ENCODE measurements around the gene IFT172.

IFT172 gene

DNA sequence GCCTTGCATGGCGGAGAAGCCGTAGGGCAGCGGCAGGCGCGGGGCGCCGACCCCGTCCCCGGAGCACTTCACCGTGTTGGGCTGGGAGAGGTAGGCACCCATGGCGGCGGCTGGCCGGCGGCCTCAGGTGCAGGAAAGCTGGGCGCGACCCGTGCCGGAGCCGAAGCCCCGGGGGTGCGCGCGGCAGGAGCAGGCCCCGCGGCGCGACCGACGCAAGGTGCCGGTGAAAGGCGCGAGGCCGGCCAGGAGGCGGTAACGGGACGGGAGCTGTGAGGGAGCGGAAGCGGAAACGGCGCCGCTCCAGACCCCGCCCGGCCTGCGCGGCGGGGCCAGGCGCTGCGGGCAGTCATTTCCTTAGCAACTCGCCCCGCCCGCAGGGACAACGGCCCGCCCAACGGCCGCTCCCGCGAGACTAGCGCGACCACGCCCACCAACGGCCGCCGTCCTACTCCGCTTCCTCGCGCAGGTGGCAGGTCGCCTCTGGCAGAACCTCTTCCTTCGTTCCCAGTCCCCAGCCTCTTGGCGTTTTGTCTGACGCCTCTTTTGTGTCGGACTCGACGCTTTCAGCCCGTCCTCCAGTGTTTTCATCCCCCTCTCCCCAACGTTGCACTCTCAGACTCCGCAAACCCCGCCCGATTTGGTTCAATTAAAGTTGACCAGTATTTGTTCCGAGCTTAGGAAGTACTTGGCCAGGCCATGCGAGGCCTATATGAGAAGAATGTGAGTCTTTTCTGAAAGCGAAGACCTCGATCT is 80.0 kb downstream of the IFT172 start, which contains the start of gene PPM1G:
PPM1G (minus strand) TSS at position 271 of the 753 bp plus-strand sequence; CDS start at position 102, 169 bp downstream.
- H3K27ac ChIP-seq (ENCODE audit: low read depth, low read length) = peak within 1 kb of the TSS; percentile 70
- no peaks in the 10 kb centered on the region for H3K27me3 ChIP-seq (ENCODE audit: low read length)
- peak within 1 kb of the TSS; percentile 98 for H3K4me3 ChIP-seq (ENCODE audit: insufficient read depth, low read length, poor library complexity, severe bottlenecking)
- H3K36me3 ChIP-seq (ENCODE audit: low read length) = peaks cover 10% of the 10 kb centered on the region
- peak within 1 kb of the TSS; percentile 93 for H2AFZ ChIP-seq (ENCODE audit: low read depth, low read length, severe bottlenecking)
- H4K20me1 ChIP-seq (ENCODE audit: low read depth, low read length) = peaks cover 22% of the 10 kb centered on the region
- peak within 1 kb of the TSS; percentile 99 for H3K9ac ChIP-seq (ENCODE audit: low read length)
- H3K9me2 ChIP-seq (replicated peaks; ENCODE audit: insufficient read depth, low read length) = no peaks in the 10 kb centered on the region
- no peaks in the 10 kb centered on the region for H3K9me3 ChIP-seq (ENCODE audit: insufficient read depth, low read length)
- H3K4me2 ChIP-seq (ENCODE audit: low read depth, low read length, poor library complexity, severe bottlenecking) = peak within 1 kb of the TSS; percentile 100
- peaks cover 5% of the 10 kb centered on the region; the same call in 1 of the 2 replicates for H3F3A ChIP-seq (ENCODE audit: insufficient read depth)
- TF ChIP-seq, protein P1, sequence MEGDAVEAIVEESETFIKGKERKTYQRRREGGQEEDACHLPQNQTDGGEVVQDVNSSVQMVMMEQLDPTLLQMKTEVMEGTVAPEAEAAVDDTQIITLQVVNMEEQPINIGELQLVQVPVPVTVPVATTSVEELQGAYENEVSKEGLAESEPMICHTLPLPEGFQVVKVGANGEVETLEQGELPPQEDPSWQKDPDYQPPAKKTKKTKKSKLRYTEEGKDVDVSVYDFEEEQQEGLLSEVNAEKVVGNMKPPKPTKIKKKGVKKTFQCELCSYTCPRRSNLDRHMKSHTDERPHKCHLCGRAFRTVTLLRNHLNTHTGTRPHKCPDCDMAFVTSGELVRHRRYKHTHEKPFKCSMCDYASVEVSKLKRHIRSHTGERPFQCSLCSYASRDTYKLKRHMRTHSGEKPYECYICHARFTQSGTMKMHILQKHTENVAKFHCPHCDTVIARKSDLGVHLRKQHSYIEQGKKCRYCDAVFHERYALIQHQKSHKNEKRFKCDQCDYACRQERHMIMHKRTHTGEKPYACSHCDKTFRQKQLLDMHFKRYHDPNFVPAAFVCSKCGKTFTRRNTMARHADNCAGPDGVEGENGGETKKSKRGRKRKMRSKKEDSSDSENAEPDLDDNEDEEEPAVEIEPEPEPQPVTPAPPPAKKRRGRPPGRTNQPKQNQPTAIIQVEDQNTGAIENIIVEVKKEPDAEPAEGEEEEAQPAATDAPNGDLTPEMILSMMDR (IDR thresholded peaks at IDR 0.05; ENCODE audit: insufficient read depth, low read length, poor library complexity, severe bottlenecking) = no peak
- no peak for TF ChIP-seq EZH2phosphoT487 (conservative IDR thresholded peaks at IDR 0.05; ENCODE audit: low read length)
- peaks cover 49% of the 10 kb centered on the region for H3K79me2 ChIP-seq (ENCODE audit: insufficient read depth, low read length)

DNA sequence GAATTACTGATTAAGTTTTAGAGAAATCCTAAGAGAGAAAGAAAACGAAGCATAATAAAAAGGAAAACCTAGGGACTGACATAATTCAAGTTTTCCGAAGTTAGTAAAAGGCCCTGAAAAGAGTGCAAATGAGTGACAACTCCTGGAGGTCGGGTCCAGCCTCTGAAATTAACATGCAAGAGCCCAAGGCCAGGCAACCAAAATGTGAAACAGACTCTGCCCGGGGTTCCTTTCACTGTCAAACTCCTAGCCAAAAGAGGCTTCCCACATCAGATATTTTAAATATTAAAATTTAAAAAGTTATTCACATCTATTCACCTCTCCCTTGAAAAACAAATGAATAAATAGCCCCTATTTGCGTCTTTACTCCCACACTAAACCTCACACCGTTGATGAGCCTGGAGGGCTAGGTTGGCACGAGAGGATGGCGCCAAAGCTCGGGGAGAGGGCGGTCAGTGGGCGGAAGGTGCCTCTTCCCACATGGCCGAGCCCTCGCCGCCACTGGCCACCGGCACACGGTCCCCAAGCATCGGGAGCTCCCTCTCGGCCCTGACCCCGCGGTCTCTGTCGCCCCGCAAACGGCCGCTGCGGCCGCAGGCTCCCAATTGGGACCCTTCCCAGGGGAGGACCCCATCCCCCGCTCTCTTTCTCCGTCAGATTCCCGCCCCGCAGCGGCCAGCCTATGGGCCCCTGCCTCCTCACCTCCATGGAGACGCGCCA is 80.8 kb downstream of the IFT172 start:
- peaks cover 5% of the 10 kb centered on the region; the same call in 1 of the 2 replicates for H3F3A ChIP-seq (ENCODE audit: insufficient read depth)
- peak overlapping the region; percentile 100 for H3K4me2 ChIP-seq (ENCODE audit: low read depth, low read length, poor library complexity, severe bottlenecking)
- peaks cover 22% of the 10 kb centered on the region for H4K20me1 ChIP-seq (ENCODE audit: low read depth, low read length)
- H3K79me2 ChIP-seq (ENCODE audit: insufficient read depth, low read length) = peaks cover 56% of the 10 kb centered on the region
- TF ChIP-seq, protein P1 (IDR thresholded peaks at IDR 0.05; ENCODE audit: insufficient read depth, low read length, poor library complexity, severe bottlenecking) = no peak
- TF ChIP-seq EZH2phosphoT487 (conservative IDR thresholded peaks at IDR 0.05; ENCODE audit: low read length) = no peak
- H2AFZ ChIP-seq (ENCODE audit: low read depth, low read length, severe bottlenecking) = peak overlapping the region; percentile 91
- no peaks in the 10 kb centered on the region for H3K9me2 ChIP-seq (replicated peaks; ENCODE audit: insufficient read depth, low read length)
- no peaks in the 10 kb centered on the region for H3K9me3 ChIP-seq (ENCODE audit: insufficient read depth, low read length)
- peak overlapping the region; percentile 99 for H3K9ac ChIP-seq (ENCODE audit: low read length)
- peaks cover 10% of the 10 kb centered on the region for H3K36me3 ChIP-seq (ENCODE audit: low read length)
- peak overlapping the region; percentile 98 for H3K4me3 ChIP-seq (ENCODE audit: insufficient read depth, low read length, poor library complexity, severe bottlenecking)
- no peaks in the 10 kb centered on the region for H3K27me3 ChIP-seq (ENCODE audit: low read length)
- H3K27ac ChIP-seq (ENCODE audit: low read depth, low read length) = peak overlapping the region; percentile 70

DNA sequence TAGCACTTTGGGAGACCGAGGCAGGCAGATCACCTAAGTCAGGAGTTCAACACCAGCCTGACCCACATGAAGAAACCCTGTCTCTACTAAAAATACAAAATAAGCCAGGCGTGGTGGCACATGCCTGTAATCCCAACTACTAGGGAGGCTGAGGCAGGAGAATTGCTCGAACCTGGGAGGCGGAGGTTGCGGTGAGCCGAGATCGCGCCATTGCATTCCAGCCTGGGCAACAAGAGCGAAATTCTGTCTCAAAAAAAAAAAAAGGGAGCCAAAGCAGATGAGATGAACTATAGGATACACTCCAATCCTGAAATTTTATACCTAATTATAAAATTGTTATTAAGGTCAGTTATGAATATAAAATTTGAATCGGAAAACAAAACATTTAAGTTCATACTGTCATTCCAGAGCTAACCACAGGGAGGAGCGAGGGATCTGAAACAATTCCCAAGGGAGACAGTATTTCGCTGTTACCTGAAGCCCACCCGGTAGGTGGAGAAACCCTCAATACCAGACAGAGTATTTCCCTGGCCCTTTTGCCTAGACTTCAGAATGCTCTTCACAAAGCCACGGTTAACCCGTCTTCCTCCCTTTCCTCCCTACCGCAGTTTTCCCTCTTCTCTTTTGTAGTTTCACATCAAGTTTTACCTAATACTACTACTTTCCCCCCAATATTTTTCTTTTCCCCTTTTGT is 81.6 kb downstream of the IFT172 start:
- Histone ChIP-seq H3K27me3 (ENCODE audit: low read length) (no peaks in the 10 kb centered on the region), H3K9me3 (ENCODE audit: insufficient read depth, low read length) (no peaks in the 10 kb centered on the region), H2AFZ (ENCODE audit: low read depth, low read length, severe bottlenecking) (no peak overlapping the region), H4K20me1 (ENCODE audit: low read depth, low read length) (peaks cover 22% of the 10 kb centered on the region), H3K79me2 (ENCODE audit: insufficient read depth, low read length) (peaks cover 65% of the 10 kb centered on the region), H3K4me3 (ENCODE audit: insufficient read depth, low read length, poor library complexity, severe bottlenecking) (peak overlapping the region; percentile 98), H3K4me2 (ENCODE audit: low read depth, low read length, poor library complexity, severe bottlenecking) (peak overlapping the region; percentile 100), H3K9ac (ENCODE audit: low read length) (peak overlapping the region; percentile 99), H3K9me2 (replicated peaks; ENCODE audit: insufficient read depth, low read length) (no peaks in the 10 kb centered on the region), H3F3A (ENCODE audit: insufficient read depth) (peaks cover 5% of the 10 kb centered on the region; the same call in 1 of the 2 replicates), H3K27ac (ENCODE audit: low read depth, low read length) (peak overlapping the region; percentile 70; the same call in 1 of the 2 replicates), H3K36me3 (ENCODE audit: low read length) (peaks cover 10% of the 10 kb centered on the region)
- TF ChIP-seq, protein P1 (IDR thresholded peaks at IDR 0.05; ENCODE audit: insufficient read depth, low read length, poor library complexity, severe bottlenecking) = no peak
- no peak for TF ChIP-seq EZH2phosphoT487 (conservative IDR thresholded peaks at IDR 0.05; ENCODE audit: low read length)

Measured in SU-DHL-6 (cell line).